IMR-90 (cell line): Measurements from ENCODE around the gene B2M. TPM values are rescaled to one million over a fixed set of nuclear protein-coding genes. Genes with fewer than 3 reads are reported as not detected.
"Not testable (repeated sequence)": the region's sequence is repeated elsewhere in the genome, so short reads cannot be mapped to it uniquely, and the experiment has no call there.

Experiments
- ATAC-seq: fragments of 200-7000 bp; cut with Tn5 transposase; 2 replicates; pipeline ENCODE4 v1.9.1; 2020; ENCODE audit warnings: low read depth, mild to moderate bottlenecking, moderate library complexity
- BruUV-seq: library from RNA; stranded (reverse); fragments of 400-500 nt; replicated peaks from 2 replicates; lab custom pipeline; 2021; lab: Mats Ljungman, UMichigan
- CTCF ChIA-PET: fragments of 300-600 bp; formaldehyde crosslinking; extraction: SDS; loops from one replicate; lab custom pipeline; 2021; ENCODE audit warnings: antibody characterized with exemption; lab: Yijun Ruan, JAX
- POLR2A ChIA-PET: fragments of 300-600 bp; sonication (Branson Sonifier 250); formaldehyde crosslinking; loops from one replicate; lab custom pipeline; 2022; ENCODE audit warnings: antibody characterized with exemption; ENCODE audit not compliant: unreplicated experiment; lab: Charles Lee
- DNase-seq: peaks from one replicate; pipeline ENCODE4 v3.0.0; 2013
- H2AFZ ChIP-seq: replicated peaks from 2 replicates; pipeline ENCODE3; 2013; ENCODE audit warnings: low read length, mild to moderate bottlenecking; ENCODE audit not compliant: poor library complexity
- H2AK5ac ChIP-seq: 2 replicates; pipeline ENCODE4 v1.6.1; 2013; ENCODE audit warnings: low read depth, low read length, inconsistent platforms
- H2AK9ac ChIP-seq: replicated peaks from 2 replicates; pipeline ENCODE3; 2013; ENCODE audit warnings: mild to moderate bottlenecking, low read depth, low read length, moderate library complexity; ENCODE audit not compliant: poor library complexity
- H2BK120ac ChIP-seq: 2 replicates; pipeline ENCODE4 v1.6.1; 2013; ENCODE audit warnings: low read depth, low read length, inconsistent platforms
- H2BK15ac ChIP-seq: 3 replicates; pipeline ENCODE4 v1.6.1; 2013; ENCODE audit warnings: low read depth, low read length, inconsistent platforms
- H2BK20ac ChIP-seq: 2 replicates; pipeline ENCODE4 v1.6.1; 2013; ENCODE audit warnings: low read depth, mild to moderate bottlenecking, inconsistent platforms, low read length, moderate library complexity
- H2BK5ac ChIP-seq: 2 replicates; pipeline ENCODE4 v1.6.1; 2013; ENCODE audit warnings: mild to moderate bottlenecking, low read depth, low read length, inconsistent platforms; ENCODE audit not compliant: poor library complexity, severe bottlenecking
- H3K14ac ChIP-seq: replicated peaks from 2 replicates; pipeline ENCODE4 v1.6.1; 2013; ENCODE audit warnings: low read depth, low read length, inconsistent platforms
- H3K18ac ChIP-seq: 2 replicates; pipeline ENCODE4 v1.6.1; 2013; ENCODE audit warnings: low read depth, low read length, control low read depth
- H3K23ac ChIP-seq: 2 replicates; pipeline ENCODE4 v1.6.1; 2013; ENCODE audit warnings: low read depth, low read length, inconsistent platforms
- H3K27ac ChIP-seq: 2 replicates; pipeline ENCODE4 v1.5.1; 2013; ENCODE audit warnings: mild to moderate bottlenecking, control low read depth, low read length; ENCODE audit not compliant: insufficient read depth
- H3K27me3 ChIP-seq: 2 replicates; pipeline ENCODE4 v1.6.1; 2013; ENCODE audit warnings: low read length; ENCODE audit not compliant: control insufficient read depth, insufficient read depth
- H3K36me3 ChIP-seq: 2 replicates; pipeline ENCODE4 v1.6.1; 2013; ENCODE audit warnings: low read length, mixed read lengths; ENCODE audit not compliant: control insufficient read depth, insufficient read depth
- H3K4ac ChIP-seq: 2 replicates; pipeline ENCODE4 v1.6.1; 2013; ENCODE audit warnings: low read depth, low read length, inconsistent platforms
- H3K4me1 ChIP-seq: 2 replicates; pipeline ENCODE4 v1.6.1; 2013; ENCODE audit warnings: low read length, mixed read lengths; ENCODE audit not compliant: control insufficient read depth, insufficient read depth
- H3K4me2 ChIP-seq: 2 replicates; pipeline ENCODE4 v1.6.1; 2013; ENCODE audit warnings: low read depth, mild to moderate bottlenecking, control low read depth, low read length, moderate library complexity
- H3K4me3 ChIP-seq: 2 replicates; pipeline ENCODE4 v1.5.1; 2013; ENCODE audit warnings: low read depth, mild to moderate bottlenecking, control low read depth, low read length, moderate library complexity; ENCODE audit not compliant: insufficient read depth
- H3K56ac ChIP-seq: 2 replicates; pipeline ENCODE4 v1.6.1; 2013; ENCODE audit warnings: low read length, inconsistent platforms; ENCODE audit not compliant: insufficient read depth; ENCODE audit errors: extremely low read depth
- H3K79me1 ChIP-seq, 2 experiments: 2 replicates each; pipeline ENCODE4 v1.6.1; 2013; ENCODE audit warnings: low read length in 2 of 2, inconsistent platforms in 1 of 2, low read depth in 1 of 2
- H3K9ac ChIP-seq: 2 replicates; pipeline ENCODE4 v1.6.1; 2013; ENCODE audit warnings: low read depth, low read length, control low read depth
- H3K9me1 ChIP-seq: 2 replicates; pipeline ENCODE4 v1.6.1; 2013; ENCODE audit warnings: low read length, inconsistent platforms; ENCODE audit not compliant: insufficient read depth
- H3K9me3 ChIP-seq: 2 replicates; pipeline ENCODE4 v1.6.1; 2013; ENCODE audit warnings: low read length; ENCODE audit not compliant: control insufficient read depth, insufficient read depth
- H4K20me1 ChIP-seq: 2 replicates; pipeline ENCODE4 v1.6.1; 2013; ENCODE audit warnings: low read length, inconsistent platforms; ENCODE audit not compliant: insufficient read depth
- H4K5ac ChIP-seq: 2 replicates; pipeline ENCODE4 v1.6.1; 2013; ENCODE audit warnings: mild to moderate bottlenecking, low read depth, low read length, control low read depth
- H4K8ac ChIP-seq, 2 experiments: 2 replicates each; pipeline ENCODE4 v1.6.1; 2013; ENCODE audit warnings: low read depth in 2 of 2, low read length in 2 of 2, control low read depth in 1 of 2, inconsistent platforms in 1 of 2
- H4K91ac ChIP-seq: 2 replicates; pipeline ENCODE4 v1.6.1; 2013; ENCODE audit warnings: low read depth, low read length, inconsistent platforms; ENCODE audit not compliant: insufficient read depth
- WGBS, 2 experiments: methylation state at CpG; one replicate each; pipeline versions ENCODE4 v1.1.5 to v1.1.7; 2013; ENCODE audit warnings: missing lambda C conversion rate in 2 of 2; ENCODE audit not compliant: insufficient read length in 1 of 2; ENCODE audit errors: extremely low coverage in 2 of 2; 5-methylcytosine and 5-hydroxymethylcytosine counted together
- dilution Hi-C: fragments of 300-500 bp; cut with HindIII; formaldehyde crosslinking; loops from one replicate; pipeline ENCODE4 v1.14.3; 2018; ENCODE audit warnings: low sequenced_read_pairs; ENCODE audit not compliant: unreplicated experiment
- in situ Hi-C: fragments of 300-500 bp; cut with MboI; formaldehyde crosslinking; loops from 3 replicates; pipeline ENCODE4 v1.14.3; 2019; ENCODE audit warnings: low sequenced_read_pairs, inconsistent platforms, mixed read lengths
- intact Hi-C: fragments of 100-400 bp; cut with micrococcal nuclease; formaldehyde crosslinking; loops from 2 replicates; pipeline ENCODE4 v1.10.0; 2022
- polyA plus RNA-seq, 3 experiments: library from polyadenylated mRNA; depleted of rRNA; stranded (reverse); fragments of >200 nt; gene quantifications; 2 replicates each; pipeline ENCODE4 v1.2.3, GENCODE V29; 2012; ENCODE audit warnings: low replicate concordance in 1 of 3
- total RNA-seq: library from RNA; depleted of rRNA; stranded (reverse); fragments of >200 nt; gene quantifications from 2 replicates; pipeline ENCODE4 v1.2.3, GENCODE V29; 2012

The B2M gene
- total and polyA plus RNA-seq, 2 of the 4 experiments (the other 2 are of a cell fraction): 895 to 3,394 TPM

GRCh38 chr15:44690245-44690644, 21.1 kb upstream of the B2M start:
- POLR2A ChIA-PET, intact Hi-C loops, H2AK9ac ChIP-seq, H3K4ac ChIP-seq, H3K14ac ChIP-seq, H3K9me3 ChIP-seq, ATAC-seq, H3K4me1 ChIP-seq, H4K91ac ChIP-seq, H3K9me1 ChIP-seq, H3K18ac ChIP-seq, H2BK20ac ChIP-seq, in situ Hi-C loops, H2AK5ac ChIP-seq, H4K8ac ChIP-seq, H3K56ac ChIP-seq, DNase-seq, H2AFZ ChIP-seq, H4K20me1 ChIP-seq, H3K79me1 ChIP-seq, dilution Hi-C loops, H2BK15ac ChIP-seq, H3K4me2 ChIP-seq, H3K9ac ChIP-seq, H3K4me3 ChIP-seq, H2BK5ac ChIP-seq, H2BK120ac ChIP-seq, H3K23ac ChIP-seq, H3K36me3 ChIP-seq, H3K27ac ChIP-seq, BruUV-seq, H4K5ac ChIP-seq, H3K27me3 ChIP-seq: not testable (repeated sequence)
- no CpG with 5 or more reads among the region's 1 CpG for WGBS, 2 experiments
- CTCF ChIA-PET: interaction anchor here (0.6 kb wide), 1 partner anchor 12 kb away, joined by 5 read pairs; no protein-coding TSS in a partner anchor
